Measurements from ENCODE around the gene ABCA4.
"Not testable (repeated sequence)": the region's sequence is repeated elsewhere in the genome, so short reads cannot be mapped to it uniquely, and the experiment has no call there.

Gene ABCA4

DNA sequence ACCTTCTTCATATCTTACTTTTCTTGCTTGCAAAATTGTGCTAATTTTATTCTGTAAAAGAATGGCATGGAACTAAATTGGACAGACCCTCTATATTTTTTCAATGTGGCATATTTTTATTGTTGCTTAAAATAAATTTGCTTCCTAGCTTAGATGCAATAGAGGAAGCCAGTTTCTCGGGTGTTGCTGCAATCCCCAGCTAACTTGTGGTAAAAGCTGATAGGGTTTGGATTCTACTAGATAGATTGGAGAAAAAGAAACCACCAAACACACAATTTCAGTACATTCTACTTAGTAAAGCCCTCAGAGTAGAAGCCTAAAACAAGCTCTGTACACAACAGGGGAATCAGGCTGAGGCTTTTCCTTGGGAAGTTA, 162.2 kb downstream of the ABCA4 start:
- Histone ChIP-seq H3K27me3 (ENCODE audit: control insufficient read depth, insufficient read depth, low read length) (no peaks in the 10 kb centered on the region), H3K4me1 (no peaks in the 10 kb centered on the region)
- TF ChIP-seq, protein P1, sequence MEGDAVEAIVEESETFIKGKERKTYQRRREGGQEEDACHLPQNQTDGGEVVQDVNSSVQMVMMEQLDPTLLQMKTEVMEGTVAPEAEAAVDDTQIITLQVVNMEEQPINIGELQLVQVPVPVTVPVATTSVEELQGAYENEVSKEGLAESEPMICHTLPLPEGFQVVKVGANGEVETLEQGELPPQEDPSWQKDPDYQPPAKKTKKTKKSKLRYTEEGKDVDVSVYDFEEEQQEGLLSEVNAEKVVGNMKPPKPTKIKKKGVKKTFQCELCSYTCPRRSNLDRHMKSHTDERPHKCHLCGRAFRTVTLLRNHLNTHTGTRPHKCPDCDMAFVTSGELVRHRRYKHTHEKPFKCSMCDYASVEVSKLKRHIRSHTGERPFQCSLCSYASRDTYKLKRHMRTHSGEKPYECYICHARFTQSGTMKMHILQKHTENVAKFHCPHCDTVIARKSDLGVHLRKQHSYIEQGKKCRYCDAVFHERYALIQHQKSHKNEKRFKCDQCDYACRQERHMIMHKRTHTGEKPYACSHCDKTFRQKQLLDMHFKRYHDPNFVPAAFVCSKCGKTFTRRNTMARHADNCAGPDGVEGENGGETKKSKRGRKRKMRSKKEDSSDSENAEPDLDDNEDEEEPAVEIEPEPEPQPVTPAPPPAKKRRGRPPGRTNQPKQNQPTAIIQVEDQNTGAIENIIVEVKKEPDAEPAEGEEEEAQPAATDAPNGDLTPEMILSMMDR (IDR thresholded peaks at IDR 0.05), result no peak

DNA sequence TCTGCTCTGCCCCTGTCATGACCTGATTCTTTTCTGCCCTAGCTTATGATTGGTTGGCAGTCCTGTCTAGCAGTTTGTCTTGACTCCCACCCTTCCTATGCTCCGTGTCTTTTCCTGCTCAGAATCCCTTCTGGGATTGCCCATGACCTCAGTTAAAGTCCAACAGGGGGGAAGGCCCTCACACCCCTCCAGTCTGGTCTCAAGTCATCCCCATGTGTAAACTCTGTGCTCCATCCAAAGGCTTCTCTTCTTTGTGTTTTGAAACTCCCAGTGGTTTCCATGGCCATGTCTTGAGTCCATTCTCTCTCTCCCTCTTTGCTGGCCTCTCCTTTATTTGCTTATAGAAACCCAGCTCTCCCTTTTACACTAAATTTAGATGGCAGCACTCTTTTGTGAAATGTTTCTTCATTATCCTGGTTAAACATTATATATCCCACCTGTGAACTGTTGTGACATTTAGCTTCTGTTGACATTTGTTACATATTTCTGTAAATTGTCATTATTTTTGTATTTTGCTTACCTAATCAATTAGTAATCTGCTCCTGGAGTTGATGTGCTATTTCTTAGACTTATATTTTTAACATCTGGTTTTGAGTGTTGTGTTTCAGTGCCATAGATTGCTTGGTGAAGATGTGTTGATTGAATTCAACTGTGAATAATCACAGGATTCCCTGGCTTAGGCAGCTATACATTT, 162.8 kb downstream of the ABCA4 start:
- Histone ChIP-seq H3K4me3 (ENCODE audit: low read depth, low read length) (no peak overlapping the region), H3K36me3 (ENCODE audit: control insufficient read depth, insufficient read depth, low read length) (no peaks in the 10 kb centered on the region), H3K27ac (no peak overlapping the region), H3K27me3 (ENCODE audit: control insufficient read depth, insufficient read depth, low read length) (no peaks in the 10 kb centered on the region), H3K4me2 (ENCODE audit: low read length) (no peak overlapping the region), H3K79me2 (no peaks in the 10 kb centered on the region), H2AFZ (no peak overlapping the region), H3K9ac (no peak overlapping the region), H3K9me3 (ENCODE audit: control insufficient read depth, low read length) (no peaks in the 10 kb centered on the region), H3K4me1 (no peaks in the 10 kb centered on the region)
- TF ChIP-seq, protein P1 (IDR thresholded peaks at IDR 0.05), result no peak

More for the DNA sequence above, 162.2 kb downstream of the ABCA4 start:
- Histone ChIP-seq H3K27ac (no peak overlapping the region), H3K4me2 (ENCODE audit: low read length) (no peak overlapping the region), H3K9ac (no peak overlapping the region), H3K79me2 (no peaks in the 10 kb centered on the region), H3K9me3 (ENCODE audit: control insufficient read depth, low read length) (no peaks in the 10 kb centered on the region), H2AFZ (no peak overlapping the region), H3K4me3 (ENCODE audit: low read depth, low read length) (no peak overlapping the region), H3K36me3 (ENCODE audit: control insufficient read depth, insufficient read depth, low read length) (no peaks in the 10 kb centered on the region)

DNA sequence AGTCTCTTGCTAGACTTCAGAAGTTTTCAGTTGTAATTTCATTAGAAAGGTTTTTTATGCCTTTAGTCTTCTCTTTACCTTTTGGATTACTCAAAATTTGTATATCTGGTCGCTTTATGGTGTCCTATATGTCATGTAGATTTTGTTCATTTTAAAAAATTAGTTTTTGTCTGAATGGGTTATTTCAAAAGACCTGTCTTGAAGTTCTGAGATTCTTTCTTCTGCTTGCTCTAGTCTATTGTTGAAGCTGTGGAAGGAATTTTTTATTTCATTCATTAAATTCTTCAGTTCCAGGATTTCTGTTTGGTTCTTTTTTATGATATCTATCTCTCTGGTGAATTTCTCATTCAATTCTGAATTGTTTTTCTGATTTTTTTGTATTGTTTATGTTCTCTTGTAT, 165.2 kb downstream of the ABCA4 start:
- Histone ChIP-seq H3K9me3 (ENCODE audit: control insufficient read depth, low read length) (no peaks in the 10 kb centered on the region), H3K27me3 (ENCODE audit: control insufficient read depth, insufficient read depth, low read length) (no peaks in the 10 kb centered on the region), H3K27ac (no peak overlapping the region), H3K4me3 (ENCODE audit: low read depth, low read length) (no peak overlapping the region), H3K4me1 (no peaks in the 10 kb centered on the region), H3K79me2 (no peaks in the 10 kb centered on the region), H2AFZ (no peak overlapping the region), H3K9ac (no peak overlapping the region), H3K36me3 (ENCODE audit: control insufficient read depth, insufficient read depth, low read length) (no peaks in the 10 kb centered on the region), H3K4me2 (ENCODE audit: low read length) (no peak overlapping the region)
- TF ChIP-seq, protein P1 (IDR thresholded peaks at IDR 0.05), result no peak

DNA sequence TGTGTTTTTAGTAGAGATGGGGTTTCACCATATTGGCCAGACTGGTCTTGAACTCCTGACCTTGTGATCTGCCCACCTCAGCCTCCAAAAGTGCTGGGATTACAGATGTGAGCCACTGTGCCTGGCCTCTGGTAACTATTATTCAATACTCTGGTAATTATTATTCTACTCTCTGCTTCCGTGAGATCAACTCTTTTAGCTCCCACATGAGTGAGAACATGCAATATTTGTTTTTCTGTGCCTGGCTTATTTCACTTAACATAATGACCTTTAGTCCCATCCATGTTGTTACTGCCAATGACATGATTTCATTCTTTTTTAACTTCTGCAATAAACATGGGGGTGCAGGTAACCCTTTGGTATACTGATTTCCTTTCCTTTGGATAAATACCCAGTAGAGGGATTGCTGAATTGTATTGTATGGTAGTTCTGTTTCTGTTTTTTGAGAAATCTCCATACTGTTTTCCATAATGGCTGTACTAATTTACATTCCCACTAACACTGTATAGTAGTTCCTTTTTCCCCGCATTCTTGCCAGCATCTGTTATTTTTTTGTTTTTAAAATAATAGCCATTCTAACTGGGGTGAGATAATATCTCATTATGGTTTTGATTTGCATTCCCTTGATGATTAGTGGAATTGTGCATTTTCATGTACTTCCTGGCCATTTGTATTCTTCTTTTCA, 173.8 kb downstream of the ABCA4 start:
- H2AFZ ChIP-seq; H3K36me3 ChIP-seq (ENCODE audit: control insufficient read depth, insufficient read depth, low read length); H3K4me3 ChIP-seq (ENCODE audit: low read depth, low read length); H3K4me2 ChIP-seq (ENCODE audit: low read length); H3K9ac ChIP-seq; H3K9me3 ChIP-seq (ENCODE audit: control insufficient read depth, low read length); H3K79me2 ChIP-seq; H3K27ac ChIP-seq; H3K4me1 ChIP-seq; H3K27me3 ChIP-seq (ENCODE audit: control insufficient read depth, insufficient read depth, low read length): not testable (repeated sequence)
